Upper lobe of right lung (tissue), 1 donor: ENCODE results near the gene VSIG10L2. TPM values are rescaled to one million over a fixed set of nuclear protein-coding genes. Genes with fewer than 3 reads are reported as not detected.
"Not testable (repeated sequence)": the region's sequence is repeated elsewhere in the genome, so short reads cannot be mapped to it uniquely, and the experiment has no call there.

Source experiments
- ATAC-seq: fragments of 200-7000 bp; cut with Tn5 transposase; one replicate; pipeline ENCODE4 v1.9.1; 2020; ENCODE audit warnings: mild to moderate bottlenecking, moderate library complexity
- DNase-seq: peaks from one replicate; pipeline ENCODE4 v3.0.0-alpha.2; 2020
- H3K27ac ChIP-seq: fragments of 200-600 bp; one replicate; pipeline ENCODE4 v1.8.0; 2022
- H3K27me3 ChIP-seq: fragments of 200-600 bp; one replicate; pipeline ENCODE4 v1.8.0; 2022; ENCODE audit warnings: mild to moderate bottlenecking
- H3K36me3 ChIP-seq: fragments of 200-600 bp; one replicate; pipeline ENCODE4 v1.8.0; 2022
- H3K4me1 ChIP-seq: fragments of 200-600 bp; one replicate; pipeline ENCODE4 v1.8.0; 2022
- H3K4me3 ChIP-seq: fragments of 200-600 bp; one replicate; pipeline ENCODE4 v1.8.0; 2022; ENCODE audit warnings: mild to moderate bottlenecking
- H3K9me3 ChIP-seq: fragments of 200-600 bp; one replicate; pipeline ENCODE4 v1.8.0; 2022
- intact Hi-C: fragments of 100-400 bp; cut with DNase I; formaldehyde crosslinking; loops from one replicate; pipeline ENCODE4 v1.11.0; 2022
- total RNA-seq: library from RNA; stranded (reverse); fragmentation: NEBNext Ultra II Directional; extraction: Animal tissue kit (Norgen Biotek cat#: 25700); gene quantifications from one replicate; pipeline ENCODE4 v1.2.1, GENCODE V29; 2021
- TF ChIP-seq, protein P1 (sequence below): fragments of 200-600 bp; IDR thresholded peaks from one replicate; pipeline ENCODE4 v1.8.0; 2022; ENCODE audit warnings: antibody characterized with exemption
- donor health status: DM: no; HTN: yes; CAD: no; lungs with severe emphysema.

Gene VSIG10L2
- total RNA-seq, 1 donor from 2014 or later = not detected

DNA sequence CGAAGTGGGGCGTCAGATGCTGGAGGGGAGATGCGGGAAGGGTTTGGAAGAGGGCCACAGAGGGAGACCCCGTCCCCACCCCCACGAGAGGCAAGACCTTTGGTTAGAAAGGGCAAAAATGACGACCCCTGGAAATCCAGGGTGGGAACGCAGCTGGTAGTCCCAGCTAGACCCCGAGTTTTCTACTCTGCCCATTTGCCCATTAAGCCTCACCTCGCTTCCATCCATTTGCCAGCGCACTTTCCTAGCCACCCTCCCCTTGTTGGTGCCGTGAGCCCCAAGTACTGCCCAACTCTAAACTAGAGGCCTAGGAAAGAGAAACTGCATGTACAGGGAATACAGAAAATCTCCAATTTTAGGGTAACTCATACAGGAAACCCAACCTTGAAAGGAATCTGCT lies 41.2 kb upstream of the VSIG10L2 start:
- Histone ChIP-seq H3K9me3 (no peaks in the 10 kb centered on the region), H3K27me3 (peaks cover 30% of the 10 kb centered on the region), H3K4me3 (no peak overlapping the region), H3K27ac (no peak overlapping the region), H3K4me1 (peaks cover 22% of the 10 kb centered on the region), H3K36me3 (peaks cover 7% of the 10 kb centered on the region)
- ATAC-seq (no peak), DNase-seq (no peak)
- intact Hi-C loops = no loop called here
- TF ChIP-seq, protein P1, sequence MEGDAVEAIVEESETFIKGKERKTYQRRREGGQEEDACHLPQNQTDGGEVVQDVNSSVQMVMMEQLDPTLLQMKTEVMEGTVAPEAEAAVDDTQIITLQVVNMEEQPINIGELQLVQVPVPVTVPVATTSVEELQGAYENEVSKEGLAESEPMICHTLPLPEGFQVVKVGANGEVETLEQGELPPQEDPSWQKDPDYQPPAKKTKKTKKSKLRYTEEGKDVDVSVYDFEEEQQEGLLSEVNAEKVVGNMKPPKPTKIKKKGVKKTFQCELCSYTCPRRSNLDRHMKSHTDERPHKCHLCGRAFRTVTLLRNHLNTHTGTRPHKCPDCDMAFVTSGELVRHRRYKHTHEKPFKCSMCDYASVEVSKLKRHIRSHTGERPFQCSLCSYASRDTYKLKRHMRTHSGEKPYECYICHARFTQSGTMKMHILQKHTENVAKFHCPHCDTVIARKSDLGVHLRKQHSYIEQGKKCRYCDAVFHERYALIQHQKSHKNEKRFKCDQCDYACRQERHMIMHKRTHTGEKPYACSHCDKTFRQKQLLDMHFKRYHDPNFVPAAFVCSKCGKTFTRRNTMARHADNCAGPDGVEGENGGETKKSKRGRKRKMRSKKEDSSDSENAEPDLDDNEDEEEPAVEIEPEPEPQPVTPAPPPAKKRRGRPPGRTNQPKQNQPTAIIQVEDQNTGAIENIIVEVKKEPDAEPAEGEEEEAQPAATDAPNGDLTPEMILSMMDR = no peak

DNA sequence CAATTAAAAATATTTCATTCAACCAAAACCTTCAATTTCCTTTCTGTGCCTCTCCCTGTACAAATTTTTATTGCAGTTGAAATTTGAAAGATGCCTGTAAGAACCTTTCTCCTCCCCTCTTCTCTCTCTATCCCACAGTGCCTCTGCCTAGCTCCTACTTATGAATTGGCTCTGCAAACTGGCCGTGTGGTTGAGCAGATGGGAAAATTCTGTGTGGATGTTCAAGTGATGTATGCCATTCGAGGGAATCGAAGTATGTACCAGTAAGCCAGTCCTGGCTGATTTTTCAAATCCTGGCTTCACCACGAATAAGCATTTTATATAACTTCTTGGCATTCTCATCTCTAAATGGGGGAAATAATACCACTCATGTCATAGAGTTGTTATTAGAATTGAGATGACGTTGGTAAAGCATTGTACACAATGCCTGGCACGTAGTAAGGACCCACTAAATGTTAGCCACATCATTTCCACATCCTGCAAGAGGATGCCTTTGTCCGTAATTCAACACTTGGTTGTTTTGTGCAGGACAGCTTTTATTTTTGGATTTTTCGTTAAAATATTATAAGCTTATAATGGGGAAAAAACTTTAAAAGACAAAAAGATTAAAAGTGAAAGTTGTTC lies 35.5 kb upstream of the VSIG10L2 start:
- ATAC-seq = no peak
- H3K4me3 ChIP-seq = no peak overlapping the region
- DNase-seq = no peak
- H3K27me3 ChIP-seq = peaks cover 12% of the 10 kb centered on the region
- H3K9me3 ChIP-seq = no peaks in the 10 kb centered on the region
- no peaks in the 10 kb centered on the region for H3K36me3 ChIP-seq
- no peak overlapping the region for H3K27ac ChIP-seq
- H3K4me1 ChIP-seq = no peaks in the 10 kb centered on the region
- TF ChIP-seq, protein P1 = no peak
- intact Hi-C loops = no loop called here

DNA sequence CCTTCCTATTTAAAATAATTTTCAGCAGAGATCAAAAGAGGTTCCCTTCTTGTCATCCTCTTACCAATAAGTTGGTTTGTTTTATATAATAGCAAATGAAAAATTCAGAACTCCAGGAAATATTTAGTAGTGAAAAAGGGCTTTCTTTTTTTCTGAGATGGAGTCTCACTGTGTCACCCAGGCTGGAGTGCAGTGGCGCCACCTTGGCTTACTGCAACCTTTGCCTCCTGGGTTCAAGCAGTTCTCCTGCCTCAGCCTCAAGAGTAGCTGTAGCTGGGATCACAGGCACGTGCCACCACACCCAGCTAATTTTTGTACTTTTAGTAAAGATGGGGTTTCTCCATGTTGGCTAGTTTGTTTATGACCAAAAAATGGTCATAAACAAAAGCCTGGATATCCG lies 31.2 kb upstream of the VSIG10L2 start:
- H3K9me3 ChIP-seq, intact Hi-C loops, H3K27ac ChIP-seq, H3K4me1 ChIP-seq, DNase-seq, H3K36me3 ChIP-seq, H3K4me3 ChIP-seq, ATAC-seq, H3K27me3 ChIP-seq: not testable (repeated sequence)

DNA sequence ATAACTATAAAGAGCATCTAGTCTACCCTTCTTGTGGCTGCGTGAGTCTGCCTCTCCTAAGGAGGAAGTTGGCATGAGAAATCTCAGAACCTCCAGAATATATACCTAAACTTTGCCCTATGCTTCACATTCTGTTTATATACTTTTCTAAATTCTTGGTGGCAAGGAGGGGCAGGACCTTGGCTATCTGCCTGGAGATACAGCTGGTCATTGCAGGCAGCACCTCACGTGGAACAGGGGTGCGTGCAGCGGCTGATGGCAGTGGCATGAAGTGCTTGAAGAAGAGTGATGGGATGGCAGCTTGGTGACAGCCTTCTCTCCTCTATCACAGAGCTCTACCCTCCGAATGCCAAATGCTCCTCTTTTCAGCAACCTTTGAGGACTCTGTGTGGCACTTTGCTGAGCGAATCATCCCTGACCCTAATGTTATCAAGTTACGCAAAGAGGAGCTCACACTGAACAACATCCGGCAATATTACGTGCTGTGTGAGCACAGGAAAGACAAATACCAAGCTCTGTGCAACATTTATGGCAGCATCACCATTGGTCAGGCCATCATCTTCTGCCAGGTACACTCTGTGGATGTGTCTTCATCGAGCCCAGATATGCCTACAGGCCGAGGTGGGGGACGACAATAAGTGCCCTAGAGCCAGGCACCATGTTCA lies 29.0 kb upstream of the VSIG10L2 start:
- intact Hi-C loops = no loop called here
- ATAC-seq (no peak), DNase-seq (no peak)
- Histone ChIP-seq H3K4me1 (no peaks in the 10 kb centered on the region), H3K9me3 (no peaks in the 10 kb centered on the region), H3K27me3 (peaks cover 6% of the 10 kb centered on the region), H3K36me3 (no peaks in the 10 kb centered on the region), H3K27ac (no peak overlapping the region), H3K4me3 (no peak overlapping the region)
- TF ChIP-seq, protein P1 = no peak

DNA sequence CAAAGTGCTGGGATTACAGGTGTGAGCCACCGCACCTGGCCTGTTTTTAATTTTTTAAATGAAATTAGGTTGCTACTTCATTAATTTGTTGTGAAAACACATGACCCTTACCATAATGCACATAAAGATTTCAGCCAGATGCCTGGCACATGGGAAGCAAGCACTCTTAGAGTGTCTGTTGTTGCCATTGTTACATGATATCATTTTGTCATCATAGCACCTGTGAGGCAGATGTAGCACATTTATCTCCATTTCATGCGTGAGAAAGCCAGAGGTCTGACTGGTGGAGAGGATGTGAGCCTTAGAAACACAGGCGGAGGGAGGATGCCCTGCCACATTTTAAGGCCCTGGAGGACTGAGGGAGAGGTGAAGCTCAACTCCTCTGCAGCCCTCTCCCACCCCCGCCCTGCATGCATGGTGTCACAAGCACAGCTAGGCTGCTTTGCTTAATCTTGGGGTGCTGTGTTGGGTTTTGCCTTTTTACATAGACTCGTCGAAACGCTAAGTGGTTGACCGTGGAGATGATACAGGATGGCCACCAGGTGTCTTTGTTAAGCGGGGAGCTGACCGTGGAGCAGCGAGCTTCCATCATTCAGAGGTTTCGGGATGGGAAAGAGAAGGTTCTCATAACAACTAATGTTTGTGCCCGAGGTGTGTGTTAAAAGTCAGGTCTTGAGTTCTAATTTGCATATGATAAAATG lies 27.6 kb upstream of the VSIG10L2 start:
- intact Hi-C loops = no loop called here
- H3K36me3 ChIP-seq = no peaks in the 10 kb centered on the region
- DNase-seq (no peak), ATAC-seq (no peak)
- no peaks in the 10 kb centered on the region for H3K4me1 ChIP-seq
- no peaks in the 10 kb centered on the region for H3K9me3 ChIP-seq
- H3K27ac ChIP-seq = no peak overlapping the region
- H3K27me3 ChIP-seq = peaks cover 6% of the 10 kb centered on the region
- TF ChIP-seq, protein P1 = no peak
- H3K4me3 ChIP-seq = no peak overlapping the region

DNA sequence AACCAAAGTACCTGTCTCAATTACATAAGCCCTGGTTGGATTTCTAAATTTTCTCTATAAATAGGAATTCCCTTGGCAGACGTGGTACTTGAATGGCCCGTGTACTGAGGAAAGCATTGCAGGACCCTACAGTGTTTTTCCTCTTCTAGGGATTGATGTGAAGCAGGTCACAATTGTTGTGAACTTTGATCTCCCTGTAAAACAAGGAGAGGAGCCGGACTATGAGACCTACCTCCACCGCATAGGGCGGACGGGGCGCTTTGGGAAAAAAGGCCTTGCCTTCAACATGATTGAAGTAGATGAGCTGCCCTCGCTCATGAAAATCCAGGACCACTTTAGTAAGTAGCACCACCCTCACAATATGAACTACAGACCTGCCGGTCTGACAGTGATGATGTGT lies 24.8 kb upstream of the VSIG10L2 start:
- H3K9me3 ChIP-seq = no peaks in the 10 kb centered on the region
- no peak overlapping the region for H3K4me3 ChIP-seq
- H3K36me3 ChIP-seq = no peaks in the 10 kb centered on the region
- H3K4me1 ChIP-seq = no peaks in the 10 kb centered on the region
- H3K27me3 ChIP-seq = peaks cover 6% of the 10 kb centered on the region
- H3K27ac ChIP-seq = no peak overlapping the region
- ATAC-seq (no peak), DNase-seq (peak; percentile 13)
- TF ChIP-seq, protein P1 = no peak
- intact Hi-C loops = loop anchor here (5.0 kb wide), 1 partner anchor 271 kb away; no protein-coding TSS in a partner anchor
